Measurements from ENCODE around the gene SLC24A1. TPM values are rescaled to one million over a fixed set of nuclear protein-coding genes. Genes with fewer than 3 reads are reported as not detected.

The SLC24A1 gene
- total RNA-seq, 2 experiments from 2014 or later = 2.2 to 2.3 TPM

- no peak for TF ChIP-seq CTCF (IDR thresholded peaks at IDR 0.05)
- Mint-ChIP-seq H3K36me3 (ENCODE audit: low read depth) (peaks cover 6% of the 10 kb centered on the region), H3K27me3 (no peaks in the 10 kb centered on the region), H3K4me1 (ENCODE audit: low read depth) (no peaks in the 10 kb centered on the region), H3K9me3 (no peaks in the 10 kb centered on the region), H3K4me3 (no peak overlapping the region), H3K27ac (no peak overlapping the region)
- ChIA-PET POLR2A (no interaction called here), CTCF (no interaction called here)
- DNase-seq (no peak), ATAC-seq (ENCODE audit: poor library complexity) (no peak)
- no peaks in the 10 kb centered on the region for H3K4me1 ChIP-seq (ENCODE audit: insufficient read depth, low read length)
- no peak overlapping the region for H3K27ac ChIP-seq (ENCODE audit: low read depth in 1 of 2, low read length in 2 of 2)
- H3K36me3 ChIP-seq (ENCODE audit: insufficient read depth, low read length) = no peaks in the 10 kb centered on the region
- H3K9me3 ChIP-seq (ENCODE audit: control insufficient read depth in 1 of 2, insufficient read depth in 1 of 2, low read length in 2 of 2) = no peaks in the 10 kb centered on the region
- no peak overlapping the region for H3K4me3 ChIP-seq (ENCODE audit: low read length)
- intact Hi-C loops (cut with DNase I, micrococcal nuclease) = loop anchor here in 1 of 2 experiments (10.0 kb wide), 1 partner anchor 315 kb away; the partner anchor contains the start of gene RNU5B-1
- H3K27me3 ChIP-seq (ENCODE audit: control insufficient read depth in 1 of 2, insufficient read depth in 2 of 2, low read length in 2 of 2) = no peaks in the 10 kb centered on the region
Observed at GRCh38 chr15:65619626-65620290, 2.0 kb upstream of the SLC24A1 start.

GRCh38 chr15:65620833-65621232 is 905 bp upstream of the SLC24A1 start:
- intact Hi-C loops (cut with DNase I, micrococcal nuclease) = no loop called here
- Histone ChIP-seq H3K27ac (ENCODE audit: low read depth in 1 of 2, low read length in 2 of 2) (no peak overlapping the region), H3K9me3 (ENCODE audit: control insufficient read depth in 1 of 2, insufficient read depth in 1 of 2, low read length in 2 of 2) (no peaks in the 10 kb centered on the region), H3K27me3 (ENCODE audit: control insufficient read depth in 1 of 2, insufficient read depth in 2 of 2, low read length in 2 of 2) (no peaks in the 10 kb centered on the region), H3K4me3 (ENCODE audit: low read length) (no peak overlapping the region), H3K36me3 (ENCODE audit: insufficient read depth, low read length) (peaks cover 7% of the 10 kb centered on the region), H3K4me1 (ENCODE audit: insufficient read depth, low read length) (no peaks in the 10 kb centered on the region)
- DNase-seq (no peak), ATAC-seq (ENCODE audit: poor library complexity) (no peak)
- TF ChIP-seq CTCF (IDR thresholded peaks at IDR 0.05) = no peak
- POLR2A ChIA-PET = no interaction called here
- Mint-ChIP-seq H3K36me3 (ENCODE audit: low read depth) (peaks cover 11% of the 10 kb centered on the region), H3K27ac (no peak overlapping the region), H3K27me3 (no peaks in the 10 kb centered on the region), H3K9me3 (no peaks in the 10 kb centered on the region), H3K4me3 (no peak overlapping the region), H3K4me1 (ENCODE audit: low read depth) (no peaks in the 10 kb centered on the region)
- CTCF ChIA-PET = no interaction called here

GRCh38 chr15:65623103-65623502 is 1.4 kb downstream of the SLC24A1 start:
- Histone ChIP-seq H3K9me3 (ENCODE audit: control insufficient read depth in 1 of 2, insufficient read depth in 1 of 2, low read length in 2 of 2) (no peaks in the 10 kb centered on the region), H3K4me3 (ENCODE audit: low read length) (no peak overlapping the region), H3K27ac (ENCODE audit: low read depth in 1 of 2, low read length in 2 of 2) (no peak overlapping the region), H3K27me3 (ENCODE audit: control insufficient read depth in 1 of 2, insufficient read depth in 2 of 2, low read length in 2 of 2) (no peaks in the 10 kb centered on the region), H3K36me3 (ENCODE audit: insufficient read depth, low read length) (peaks cover 7% of the 10 kb centered on the region), H3K4me1 (ENCODE audit: insufficient read depth, low read length) (no peaks in the 10 kb centered on the region)
- DNase-seq (no peak), ATAC-seq (ENCODE audit: poor library complexity) (no peak)
- H3K27ac Mint-ChIP-seq = no peak overlapping the region
- no peaks in the 10 kb centered on the region for H3K27me3 Mint-ChIP-seq
- H3K4me1 Mint-ChIP-seq (ENCODE audit: low read depth) = no peaks in the 10 kb centered on the region
- intact Hi-C loops (cut with DNase I, micrococcal nuclease) = no loop called here
- no peak overlapping the region for H3K4me3 Mint-ChIP-seq
- ChIA-PET POLR2A (no interaction called here), CTCF (no interaction called here)
- no peaks in the 10 kb centered on the region for H3K9me3 Mint-ChIP-seq
- H3K36me3 Mint-ChIP-seq (ENCODE audit: low read depth) = peaks cover 11% of the 10 kb centered on the region
- TF ChIP-seq CTCF (IDR thresholded peaks at IDR 0.05) = no peak
